ENCODE results near the gene IDI2. TPM values are rescaled to one million over a fixed set of nuclear protein-coding genes. Genes with fewer than 3 reads are reported as not detected.

Gene IDI2
- total RNA-seq, 1 donor from 2014 or later: not detected

DNA sequence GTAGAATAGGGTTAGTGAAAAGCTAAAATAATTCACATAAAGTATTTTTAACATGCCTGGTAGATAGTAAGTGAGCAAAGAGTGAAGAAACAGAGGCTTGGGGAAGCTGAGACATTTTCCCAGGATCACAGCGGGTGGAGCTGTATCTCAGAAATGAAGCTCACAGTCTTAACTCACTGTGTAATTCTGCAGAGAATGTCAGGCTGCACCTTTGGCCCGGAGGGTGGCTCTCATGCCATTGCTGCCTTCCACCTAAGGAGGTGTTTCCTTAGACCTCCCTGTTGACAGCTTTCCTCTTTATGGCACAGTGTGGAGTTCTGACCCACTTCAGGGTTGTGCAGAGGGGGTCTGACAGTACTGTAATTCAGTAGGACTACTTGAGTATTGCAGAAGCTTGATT is 40.3 kb downstream of the IDI2 start:
- H3K4me3 ChIP-seq (ENCODE audit: low read depth, low read length): no peak overlapping the region
- no peaks in the 10 kb centered on the region for H3K27me3 ChIP-seq (ENCODE audit: control insufficient read depth, insufficient read depth, low read length)
- no peak for DNase-seq (ENCODE audit: low read depth)
- peaks cover 1% of the 10 kb centered on the region for H3K36me3 ChIP-seq (ENCODE audit: control insufficient read depth, insufficient read depth, low read length)
- no peak for FAIRE-seq
- TF ChIP-seq, protein P1, sequence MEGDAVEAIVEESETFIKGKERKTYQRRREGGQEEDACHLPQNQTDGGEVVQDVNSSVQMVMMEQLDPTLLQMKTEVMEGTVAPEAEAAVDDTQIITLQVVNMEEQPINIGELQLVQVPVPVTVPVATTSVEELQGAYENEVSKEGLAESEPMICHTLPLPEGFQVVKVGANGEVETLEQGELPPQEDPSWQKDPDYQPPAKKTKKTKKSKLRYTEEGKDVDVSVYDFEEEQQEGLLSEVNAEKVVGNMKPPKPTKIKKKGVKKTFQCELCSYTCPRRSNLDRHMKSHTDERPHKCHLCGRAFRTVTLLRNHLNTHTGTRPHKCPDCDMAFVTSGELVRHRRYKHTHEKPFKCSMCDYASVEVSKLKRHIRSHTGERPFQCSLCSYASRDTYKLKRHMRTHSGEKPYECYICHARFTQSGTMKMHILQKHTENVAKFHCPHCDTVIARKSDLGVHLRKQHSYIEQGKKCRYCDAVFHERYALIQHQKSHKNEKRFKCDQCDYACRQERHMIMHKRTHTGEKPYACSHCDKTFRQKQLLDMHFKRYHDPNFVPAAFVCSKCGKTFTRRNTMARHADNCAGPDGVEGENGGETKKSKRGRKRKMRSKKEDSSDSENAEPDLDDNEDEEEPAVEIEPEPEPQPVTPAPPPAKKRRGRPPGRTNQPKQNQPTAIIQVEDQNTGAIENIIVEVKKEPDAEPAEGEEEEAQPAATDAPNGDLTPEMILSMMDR (IDR thresholded peaks at IDR 0.05; ENCODE audit: insufficient read depth, low read length, severe bottlenecking): no peak

DNA sequence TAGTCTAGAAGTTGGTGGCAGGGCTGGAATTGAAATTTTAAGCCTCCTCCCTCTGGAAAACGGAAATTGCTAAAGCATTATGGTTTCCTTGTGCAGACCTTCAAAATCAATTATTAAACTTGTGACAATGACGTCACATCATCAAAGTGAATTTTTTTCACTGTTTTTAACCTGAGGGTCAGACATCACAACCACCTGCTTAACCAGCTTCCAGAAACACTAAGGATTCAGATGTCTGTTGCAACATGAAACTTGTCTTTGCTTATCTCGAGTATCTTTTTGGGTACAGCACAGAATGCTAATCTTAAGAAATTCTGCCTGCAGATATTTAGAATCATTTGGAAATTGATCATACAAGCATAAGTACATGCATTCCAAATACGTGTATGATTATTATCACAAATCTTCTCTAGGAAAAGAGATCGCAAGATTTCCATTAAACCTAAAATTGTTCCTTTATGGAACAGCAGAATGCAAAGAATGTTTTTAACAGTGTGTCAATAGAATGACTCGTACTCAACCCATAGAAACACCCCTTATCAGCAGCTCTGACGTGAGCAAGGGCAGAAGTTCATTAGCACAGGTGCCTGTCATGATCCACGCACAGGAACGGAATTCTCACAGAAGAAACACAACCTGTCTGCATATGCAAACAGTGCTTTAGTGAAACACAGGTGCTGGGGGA is 41.5 kb downstream of the IDI2 start:
- H3K4me3 ChIP-seq (ENCODE audit: low read depth, low read length): no peak overlapping the region
- DNase-seq (ENCODE audit: low read depth) (peak; percentile 22), FAIRE-seq (no peak)
- no peaks in the 10 kb centered on the region for H3K27me3 ChIP-seq (ENCODE audit: control insufficient read depth, insufficient read depth, low read length)
- no peaks in the 10 kb centered on the region for H3K36me3 ChIP-seq (ENCODE audit: control insufficient read depth, insufficient read depth, low read length)
- TF ChIP-seq, protein P1 (IDR thresholded peaks at IDR 0.05; ENCODE audit: insufficient read depth, low read length, severe bottlenecking): no peak

DNA sequence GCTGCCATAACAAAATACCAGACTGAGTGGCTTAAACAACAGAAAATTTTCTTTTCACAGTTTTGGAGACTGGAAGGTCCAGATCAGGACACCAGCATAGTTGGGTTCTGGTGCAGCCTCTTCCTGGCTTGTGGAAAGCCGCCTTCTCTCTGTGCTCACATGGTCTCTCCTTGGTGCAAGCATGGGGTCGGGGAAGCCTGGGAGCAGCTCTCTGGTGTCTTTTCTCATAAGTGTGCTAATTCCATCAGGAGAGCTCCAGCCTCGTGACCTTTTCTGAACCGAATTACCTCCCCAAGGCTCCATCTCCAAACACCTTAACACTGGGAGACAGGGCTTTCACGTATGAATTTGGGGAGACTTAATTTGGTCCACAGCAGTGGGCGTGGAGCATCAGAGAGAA is 42.3 kb downstream of the IDI2 start:
- FAIRE-seq (no peak), DNase-seq (ENCODE audit: low read depth) (no peak)
- Histone ChIP-seq H3K36me3 (ENCODE audit: control insufficient read depth, insufficient read depth, low read length) (no peaks in the 10 kb centered on the region), H3K4me3 (ENCODE audit: low read depth, low read length) (no peak overlapping the region), H3K27me3 (ENCODE audit: control insufficient read depth, insufficient read depth, low read length) (no peaks in the 10 kb centered on the region)
- TF ChIP-seq, protein P1 (IDR thresholded peaks at IDR 0.05; ENCODE audit: insufficient read depth, low read length, severe bottlenecking): no peak

- Histone ChIP-seq H3K27me3 (ENCODE audit: control insufficient read depth, insufficient read depth, low read length) (no peaks in the 10 kb centered on the region), H3K4me3 (ENCODE audit: low read depth, low read length) (no peak overlapping the region), H3K36me3 (ENCODE audit: control insufficient read depth, insufficient read depth, low read length) (no peaks in the 10 kb centered on the region)
- TF ChIP-seq, protein P1 (IDR thresholded peaks at IDR 0.05; ENCODE audit: insufficient read depth, low read length, severe bottlenecking): no peak
- FAIRE-seq (no peak), DNase-seq (ENCODE audit: low read depth) (no peak)
These were observed 45.1 kb downstream of the IDI2 start for GRCh38 chr10:980468-981093.

DNA sequence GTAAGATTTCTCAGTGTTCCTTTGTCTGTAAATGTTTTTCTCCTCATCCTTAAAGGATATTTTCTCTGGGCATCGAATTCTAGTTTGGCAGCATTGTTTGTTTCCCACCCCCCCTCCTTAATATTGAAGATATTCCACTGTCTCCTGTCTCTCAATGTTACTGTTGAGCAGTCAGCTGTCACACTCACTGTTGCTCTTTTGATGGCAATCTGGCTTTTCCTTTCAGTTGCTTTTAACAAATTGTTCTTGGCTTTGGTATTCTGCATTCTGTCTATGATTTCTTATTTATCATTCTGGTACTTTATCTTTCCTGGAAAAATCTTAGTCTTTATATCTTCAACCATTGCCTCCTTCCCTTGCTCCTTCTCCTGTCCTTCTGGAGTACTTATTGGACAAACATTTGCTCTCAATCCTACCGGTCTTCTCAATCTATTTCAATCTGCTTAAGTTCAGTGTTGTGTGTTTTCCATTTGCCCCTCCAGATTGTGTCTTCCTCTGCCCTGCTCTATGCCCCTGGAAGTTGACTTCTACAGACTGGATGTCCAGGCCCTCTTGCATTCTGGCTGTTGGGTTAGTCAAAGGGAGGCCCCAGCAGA is 46.7 kb downstream of the IDI2 start:
- Histone ChIP-seq H3K27me3 (ENCODE audit: control insufficient read depth, insufficient read depth, low read length) (no peaks in the 10 kb centered on the region), H3K4me3 (ENCODE audit: low read depth, low read length) (no peak overlapping the region), H3K36me3 (ENCODE audit: control insufficient read depth, insufficient read depth, low read length) (no peaks in the 10 kb centered on the region)
- DNase-seq (ENCODE audit: low read depth): no peak
- no peak for FAIRE-seq
- TF ChIP-seq, protein P1 (IDR thresholded peaks at IDR 0.05; ENCODE audit: insufficient read depth, low read length, severe bottlenecking): no peak

Measured in bronchial epithelial cell (primary cell).